Stimulated activated CD4-positive, alpha-beta T cell treated with anti-CD3 and anti-CD28 coated beads, Interleukin-12 subunit alpha, Interleukin-12 subunit beta, amount 100 ng/mL, for 48 hours (primary cell): ENCODE results near the gene SDK1.

Experiments
- DNase-seq, 3 donors: peaks; one replicate each; pipeline ENCODE4 v3.0.0-alpha.2; 2020; ENCODE audit warnings: low read depth in 2 of 3, low spot score in 1 of 3

Gene SDK1

DNA sequence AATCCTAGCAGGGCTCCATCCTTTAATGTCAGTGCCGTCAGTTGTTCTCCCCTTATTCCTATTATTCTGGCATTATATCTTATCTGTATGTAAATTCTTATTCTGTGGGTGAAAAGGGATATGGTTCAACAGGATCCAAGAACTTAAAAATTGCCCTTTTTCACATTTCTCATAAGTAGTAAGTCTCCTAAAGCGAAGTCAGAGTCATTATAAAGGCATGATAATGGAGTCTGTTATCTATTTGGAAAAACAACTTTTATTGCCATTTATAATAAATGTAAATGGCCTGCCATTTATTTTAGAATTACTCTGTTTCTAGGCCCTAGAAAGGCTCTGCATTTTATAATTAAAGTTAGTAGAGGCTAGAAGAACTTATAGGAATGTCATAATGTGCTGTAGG is 31.3 kb downstream of the SDK1 start:
- no peak for DNase-seq

DNA sequence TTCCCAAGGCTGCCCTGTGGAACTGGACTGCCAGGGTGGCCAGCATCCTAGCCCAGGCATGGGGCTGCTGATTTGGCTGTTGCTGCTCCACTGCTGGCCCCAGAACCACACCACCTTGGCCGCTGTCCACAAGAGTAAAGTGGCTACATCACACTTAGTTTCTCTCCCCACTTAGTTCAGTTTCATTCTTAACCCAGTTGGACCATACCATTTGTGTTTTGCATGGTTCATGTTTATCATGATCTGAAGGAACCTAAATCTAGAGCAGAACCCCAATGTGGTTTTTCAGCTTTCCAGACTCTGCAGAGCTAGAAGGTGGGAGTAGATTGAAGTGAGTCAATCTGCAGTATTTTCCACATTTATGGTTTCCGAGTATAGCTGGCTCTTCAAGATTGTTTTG is 32.8 kb downstream of the SDK1 start:
- DNase-seq = no peak

- DNase-seq = no peak
These were observed 35.1 kb downstream of the SDK1 start for GRCh38 chr7:3336042-3336665.

DNA sequence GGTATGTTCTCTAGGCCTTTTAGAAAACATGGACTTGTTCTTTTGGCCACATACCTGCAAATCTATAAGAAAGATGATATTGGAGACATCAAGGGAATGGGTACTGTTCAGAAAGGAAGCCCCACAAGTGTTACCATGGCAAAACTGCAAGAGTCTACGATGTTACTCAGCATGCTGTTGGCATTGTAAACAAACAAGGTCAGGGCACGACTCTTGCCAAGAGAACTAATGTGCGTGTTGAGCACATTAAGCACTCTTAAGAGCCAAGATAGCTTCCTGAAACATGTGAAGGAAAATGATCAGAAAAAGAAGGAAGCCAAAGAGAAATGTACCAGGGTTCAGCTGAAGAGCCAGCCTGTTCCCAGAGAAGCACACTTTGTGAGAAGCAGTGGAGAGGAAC is 37.1 kb downstream of the SDK1 start:
- no peak for DNase-seq

GRCh38 chr7:3345699-3346481 is 44.8 kb downstream of the SDK1 start:
- no peak for DNase-seq

DNA sequence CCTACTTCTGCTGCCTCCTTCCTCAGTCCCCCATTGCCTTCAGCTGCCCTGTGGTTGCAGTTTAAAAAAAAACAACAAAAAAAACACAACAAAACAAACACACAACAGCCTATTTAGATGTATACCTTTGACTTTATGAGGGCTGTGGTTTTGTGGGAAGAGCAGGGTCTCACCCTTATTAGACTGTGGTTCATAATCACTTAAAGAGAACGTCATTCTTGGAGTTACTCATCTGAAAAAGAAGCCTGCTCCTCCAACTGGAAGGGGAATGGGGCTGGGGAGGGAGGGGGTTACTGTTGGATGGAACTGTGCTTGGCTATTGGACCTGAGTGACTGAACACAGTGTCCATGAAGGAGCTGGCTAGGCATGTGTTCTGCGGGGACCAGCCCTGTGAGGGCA is 48.1 kb downstream of the SDK1 start:
- no peak for DNase-seq

DNA sequence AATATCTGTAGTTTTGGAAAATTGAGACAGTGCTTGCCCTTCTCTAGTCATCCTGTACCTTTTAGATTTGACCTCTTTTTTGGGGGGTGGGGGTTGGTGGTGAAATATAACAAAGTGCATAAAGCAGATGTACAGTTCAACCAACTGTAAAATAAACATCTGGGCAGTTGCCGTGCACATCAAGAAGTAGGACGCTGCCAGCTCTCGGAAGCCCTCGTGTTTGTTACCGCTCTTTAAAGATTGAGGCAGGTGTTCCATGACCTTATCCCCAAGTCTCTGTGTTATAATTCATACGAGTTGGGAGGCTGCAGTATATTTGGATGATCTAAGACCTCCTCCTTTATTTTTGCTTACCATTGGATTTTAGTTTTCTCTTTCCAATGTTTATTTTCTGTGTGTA is 55.1 kb downstream of the SDK1 start:
- DNase-seq = no peak

GRCh38 chr7:3358991-3359390 is 57.9 kb downstream of the SDK1 start:
- DNase-seq = no peak

DNA sequence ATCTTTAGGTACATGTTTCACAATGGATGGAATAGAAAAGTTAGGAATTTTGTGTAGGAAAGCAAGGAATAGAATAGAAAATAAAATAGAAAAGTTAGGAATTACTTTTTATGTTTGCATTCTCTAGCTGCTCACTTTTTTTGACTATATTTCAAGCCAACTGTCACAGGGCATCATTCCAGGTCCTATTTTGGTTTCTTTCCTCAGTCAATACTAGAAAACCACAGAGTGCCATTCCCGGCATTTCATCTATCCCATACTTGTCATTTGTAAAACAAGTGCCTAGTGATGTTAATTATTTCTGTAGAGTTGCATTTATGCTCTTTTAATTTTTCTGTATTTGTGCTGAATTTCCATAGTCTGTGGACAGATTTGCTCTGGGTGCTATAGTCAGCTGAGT is 66.2 kb downstream of the SDK1 start:
- DNase-seq = no peak

- no peak for DNase-seq
These were observed 69.2 kb downstream of the SDK1 start for GRCh38 chr7:3370068-3370830.

- DNase-seq = no peak
These were observed 69.9 kb downstream of the SDK1 start for GRCh38 chr7:3370921-3371320.

DNA sequence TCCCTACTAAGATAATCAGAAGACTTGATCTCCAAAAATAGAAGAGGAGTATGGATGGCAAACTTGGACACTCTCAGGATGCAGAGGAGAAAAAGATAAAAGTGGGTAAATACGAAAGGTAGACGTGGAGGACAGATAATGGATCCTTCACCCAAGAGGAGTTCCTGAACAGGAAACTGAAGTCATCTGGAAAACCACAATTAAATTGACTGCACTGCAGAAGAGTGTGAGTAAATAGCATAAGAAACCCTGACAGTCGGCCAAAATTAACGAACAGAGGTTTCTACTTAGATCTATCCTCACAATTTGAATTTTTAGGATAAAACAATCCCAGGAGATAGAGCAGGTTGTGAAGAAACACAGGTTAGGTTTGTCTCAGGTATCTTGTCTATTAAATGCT is 70.5 kb downstream of the SDK1 start:
- DNase-seq = no peak

DNA sequence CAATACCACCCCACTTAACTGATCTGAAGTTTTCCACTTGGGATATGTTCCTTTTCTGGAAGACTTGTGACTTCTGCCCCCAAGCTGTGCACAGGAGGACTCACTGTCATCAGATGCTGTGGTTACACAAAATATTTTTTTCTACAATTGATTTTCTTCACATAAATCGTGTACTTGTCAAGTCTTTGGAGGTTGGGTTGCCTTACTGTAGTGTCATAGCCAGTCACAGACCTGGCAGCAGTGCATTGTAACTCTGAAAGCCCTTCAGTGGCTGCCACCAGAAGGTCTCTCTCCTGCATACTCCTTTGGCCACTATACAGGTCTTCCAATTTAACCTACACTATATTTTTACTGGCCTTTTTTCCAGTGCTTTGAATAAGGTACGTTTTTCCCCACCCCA is 73.2 kb downstream of the SDK1 start:
- no peak for DNase-seq

GRCh38 chr7:3378390-3379150 is 77.5 kb downstream of the SDK1 start:
- DNase-seq = no peak

- DNase-seq = no peak
These were observed 79.0 kb downstream of the SDK1 start for GRCh38 chr7:3380034-3380433.

DNA sequence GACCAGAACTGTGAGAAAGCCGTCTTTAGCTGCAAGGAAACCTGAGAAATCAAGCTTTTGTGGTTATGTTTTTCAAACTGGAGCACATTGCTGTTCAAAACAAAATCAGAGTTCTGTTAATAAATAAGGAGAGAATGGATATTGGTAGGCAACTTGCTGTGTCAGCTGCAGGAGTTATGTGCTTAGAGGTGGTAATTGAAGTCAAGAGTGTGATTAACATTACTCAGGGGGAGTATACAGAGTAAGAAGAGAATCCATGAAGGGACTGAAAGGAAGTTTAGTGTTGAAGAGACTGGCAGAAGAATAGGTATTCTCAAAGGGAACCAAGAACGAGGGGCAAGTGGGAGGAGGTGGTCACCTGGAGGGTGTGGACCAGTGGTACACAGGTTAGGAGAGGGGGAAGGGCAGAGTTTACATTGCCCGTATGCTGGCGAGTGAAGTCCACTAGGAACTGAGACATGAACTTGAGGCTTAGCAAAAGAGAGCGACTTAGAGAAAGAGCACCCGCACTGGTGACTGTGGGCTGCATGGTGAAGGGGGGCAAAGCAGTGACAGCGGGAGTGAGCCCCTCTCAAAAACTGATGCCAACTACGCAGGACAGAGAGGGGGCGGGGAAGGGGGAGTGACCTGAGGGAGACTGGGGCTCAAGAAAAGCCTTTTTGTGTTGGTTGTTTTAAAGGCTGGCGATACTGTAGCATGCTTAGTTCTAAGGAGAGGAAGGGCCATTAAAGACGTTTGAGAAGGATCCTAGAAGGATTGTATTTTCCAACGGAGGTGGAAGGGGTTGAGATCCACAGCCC is 80.0 kb downstream of the SDK1 start:
- no peak for DNase-seq

- DNase-seq = no peak
These were observed 85.6 kb downstream of the SDK1 start for GRCh38 chr7:3386423-3387190.

- no peak for DNase-seq
These were observed 92.8 kb downstream of the SDK1 start for GRCh38 chr7:3393862-3394261.

DNA sequence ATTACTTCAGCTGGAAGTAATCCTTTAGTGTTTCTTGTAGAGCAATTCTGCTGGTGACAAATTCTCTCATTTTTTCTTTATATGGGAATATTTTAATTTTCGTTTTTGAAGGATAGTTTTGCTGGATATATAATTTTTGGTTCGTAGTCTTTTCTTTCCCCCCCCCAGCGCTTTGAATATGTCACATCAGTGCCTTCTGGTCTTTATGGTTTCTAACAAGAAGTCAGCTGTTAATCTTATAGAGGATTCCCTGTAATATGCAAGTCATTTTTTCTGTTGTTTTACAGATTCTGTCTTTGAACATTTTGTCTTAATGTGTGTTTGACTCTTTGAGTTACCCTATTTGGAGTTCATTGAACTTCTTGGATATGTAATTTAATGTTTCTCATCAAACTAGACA is 96.3 kb downstream of the SDK1 start:
- DNase-seq = no peak

DNA sequence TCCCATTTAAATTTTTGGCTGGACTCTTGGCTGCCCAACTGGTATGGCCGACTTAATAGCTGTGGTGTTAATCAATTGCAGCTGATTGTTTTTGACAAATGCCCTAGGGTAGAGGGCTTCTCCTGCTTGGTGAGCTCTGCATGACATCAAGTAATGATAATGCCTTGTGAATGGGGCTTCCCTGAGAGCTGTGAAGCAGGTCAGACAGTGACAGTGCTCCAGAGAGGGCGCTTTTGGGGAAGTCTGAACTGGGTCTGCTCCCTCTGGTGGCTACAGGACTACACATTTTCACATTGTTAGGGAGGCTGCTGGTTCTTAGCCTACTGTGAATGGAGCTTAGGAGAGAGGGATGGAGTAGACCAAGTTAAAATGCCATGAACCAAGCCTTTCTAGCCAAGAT is 98.8 kb downstream of the SDK1 start:
- DNase-seq = no peak
